SK-N-SH treated with all-trans-retinoic acid at 6 μM for 48 hours (cell line): ENCODE results near the gene MAEL.

Experiments used
- ATAC-seq: fragments of 200-7000 bp; cut with Tn5 transposase; 3 replicates; pipeline ENCODE4 v1.9.1; 2020; ENCODE audit warnings: mild to moderate bottlenecking, moderate library complexity
- ARNTL ChIP-seq: fragments of 450-650 bp; formaldehyde crosslinking; IDR thresholded peaks from 2 replicates; pipeline ENCODE4 v1.5.0; 2020; ENCODE audit warnings: low read depth, mild to moderate bottlenecking, moderate library complexity, borderline replicate concordance
- BACH2 ChIP-seq: fragments of 250-450 bp; sonication (Bioruptor Pico); IDR thresholded peaks from 2 replicates; pipeline ENCODE4 v1.9.0; 2021; ENCODE audit warnings: mild to moderate bottlenecking, borderline replicate concordance
- ESRRG ChIP-seq: fragments of 250-450 bp; sonication (Bioruptor Pico); IDR thresholded peaks from 2 replicates; pipeline ENCODE4 v1.6.1; 2021; ENCODE audit warnings: mild to moderate bottlenecking
- GLIS3 ChIP-seq: fragments of 250-450 bp; sonication (Bioruptor Pico); IDR thresholded peaks from 2 replicates; pipeline ENCODE4 v1.5.0; 2020; ENCODE audit warnings: mild to moderate bottlenecking, moderate library complexity
- ISL1 ChIP-seq: fragments of 250-450 bp; sonication (Bioruptor Pico); IDR thresholded peaks from 2 replicates; pipeline ENCODE4 v2.1.2; 2022; ENCODE audit warnings: mild to moderate bottlenecking, moderate library complexity
- OSR1 ChIP-seq: fragments of 250-450 bp; sonication (Bioruptor Pico); IDR thresholded peaks from 2 replicates; pipeline ENCODE4 v1.8.0; 2022; ENCODE audit warnings: moderate library complexity, mild to moderate bottlenecking, inconsistent platforms
- PPARA ChIP-seq: fragments of 250-450 bp; sonication (Bioruptor Pico); IDR thresholded peaks from 2 replicates; pipeline ENCODE4 v1.5.0; 2020; ENCODE audit warnings: mild to moderate bottlenecking, borderline replicate concordance
- RARB ChIP-seq: fragments of 250-450 bp; sonication (Bioruptor Pico); IDR thresholded peaks from 2 replicates; pipeline ENCODE4 v1.8.0; 2021; ENCODE audit warnings: mild to moderate bottlenecking, moderate library complexity
- SNAI2 ChIP-seq: fragments of 250-450 bp; sonication (Bioruptor Pico); IDR thresholded peaks from 2 replicates; pipeline ENCODE4 v1.5.0; 2020; ENCODE audit warnings: mild to moderate bottlenecking, moderate library complexity
- TCF4 ChIP-seq: fragments of 250-450 bp; sonication (Bioruptor Pico); IDR thresholded peaks from 2 replicates; pipeline ENCODE4 v1.8.0; 2021; ENCODE audit warnings: mild to moderate bottlenecking, moderate library complexity, borderline replicate concordance
- TOX ChIP-seq: fragments of 250-450 bp; sonication (Bioruptor Pico); IDR thresholded peaks from 2 replicates; pipeline ENCODE4 v1.8.0; 2021; ENCODE audit warnings: mild to moderate bottlenecking, moderate library complexity, borderline replicate concordance
- ZC3H10 ChIP-seq: fragments of 250-450 bp; sonication (Bioruptor Pico); IDR thresholded peaks from 2 replicates; pipeline ENCODE4 v1.5.1; 2021; ENCODE audit warnings: mild to moderate bottlenecking, moderate library complexity
- ZFP3 ChIP-seq: fragments of 250-450 bp; sonication (Bioruptor Pico); IDR thresholded peaks from 2 replicates; pipeline ENCODE4 v1.5.0; 2020; ENCODE audit warnings: mild to moderate bottlenecking, moderate library complexity
- ZFP30 ChIP-seq: fragments of 450-650 bp; formaldehyde crosslinking; IDR thresholded peaks from 2 replicates; pipeline ENCODE4 v1.5.0; 2022; ENCODE audit warnings: mild to moderate bottlenecking, moderate library complexity
- ZNF70 ChIP-seq: fragments of 450-650 bp; formaldehyde crosslinking; IDR thresholded peaks from 2 replicates; pipeline ENCODE4 v1.5.0; 2020; ENCODE audit warnings: mild to moderate bottlenecking, moderate library complexity
- ZNF8 ChIP-seq: fragments of 450-650 bp; formaldehyde crosslinking; IDR thresholded peaks from 2 replicates; pipeline ENCODE4 v1.5.0; 2020; ENCODE audit warnings: mild to moderate bottlenecking, moderate library complexity
- TF ChIP-seq, protein P1 (sequence below): fragments of 250-450 bp; sonication (Bioruptor Pico); IDR thresholded peaks from 2 replicates; pipeline ENCODE4 v1.5.1; 2021; ENCODE audit warnings: mild to moderate bottlenecking, moderate library complexity
- TF ChIP-seq, protein P2 (sequence below): fragments of 250-450 bp; sonication (Bioruptor Pico); IDR thresholded peaks from 2 replicates; pipeline ENCODE4 v1.8.0; 2020; ENCODE audit warnings: mild to moderate bottlenecking, moderate library complexity, borderline replicate concordance
- TF ChIP-seq, protein P3 (sequence below): fragments of 250-450 bp; sonication (Bioruptor Pico); IDR thresholded peaks from 2 replicates; pipeline ENCODE4 v1.8.0; 2021; ENCODE audit warnings: low read depth, mild to moderate bottlenecking, moderate library complexity, borderline replicate concordance

Gene MAEL

DNA sequence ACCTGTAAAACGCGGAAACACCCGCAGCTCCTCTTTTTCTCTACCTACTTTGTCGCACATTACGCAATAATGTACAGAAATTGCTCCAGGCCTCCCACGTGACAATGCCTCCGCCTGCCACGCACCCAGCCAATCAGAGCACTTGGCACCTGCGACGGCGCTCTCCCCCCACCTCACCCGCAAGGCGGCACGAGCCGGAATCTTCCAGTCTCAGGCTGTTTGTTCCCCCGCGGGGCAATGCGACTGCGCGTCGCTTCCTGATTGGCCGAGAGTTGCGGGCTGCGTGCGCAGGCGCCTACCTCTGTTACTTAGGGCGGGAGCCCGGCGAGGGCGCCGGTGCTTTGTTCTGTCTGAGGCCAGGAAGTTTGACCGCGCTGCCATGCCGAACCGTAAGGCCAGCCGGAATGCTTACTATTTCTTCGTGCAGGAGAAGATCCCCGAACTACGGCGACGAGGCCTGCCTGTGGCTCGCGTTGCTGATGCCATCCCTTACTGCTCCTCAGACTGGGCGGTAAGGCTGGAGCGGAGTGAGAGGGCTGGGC, at the start of gene MAEL:
Gene MAEL (plus strand): TSS at position 307 of the 542 bp plus-strand sequence. CDS start 73 bp downstream, at position 380.
- TF ChIP-seq BACH2 (no peak), ESRRG (no peak)
- TF ChIP-seq, protein P1, sequence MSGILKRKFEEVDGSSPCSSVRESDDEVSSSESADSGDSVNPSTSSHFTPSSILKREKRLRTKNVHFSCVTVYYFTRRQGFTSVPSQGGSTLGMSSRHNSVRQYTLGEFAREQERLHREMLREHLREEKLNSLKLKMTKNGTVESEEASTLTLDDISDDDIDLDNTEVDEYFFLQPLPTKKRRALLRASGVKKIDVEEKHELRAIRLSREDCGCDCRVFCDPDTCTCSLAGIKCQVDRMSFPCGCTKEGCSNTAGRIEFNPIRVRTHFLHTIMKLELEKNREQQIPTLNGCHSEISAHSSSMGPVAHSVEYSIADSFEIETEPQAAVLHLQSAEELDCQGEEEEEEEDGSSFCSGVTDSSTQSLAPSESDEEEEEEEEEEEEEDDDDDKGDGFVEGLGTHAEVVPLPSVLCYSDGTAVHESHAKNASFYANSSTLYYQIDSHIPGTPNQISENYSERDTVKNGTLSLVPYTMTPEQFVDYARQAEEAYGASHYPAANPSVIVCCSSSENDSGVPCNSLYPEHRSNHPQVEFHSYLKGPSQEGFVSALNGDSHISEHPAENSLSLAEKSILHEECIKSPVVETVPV (CRISPR knock-in tag): no peak
- ATAC-seq: no peak

DNA sequence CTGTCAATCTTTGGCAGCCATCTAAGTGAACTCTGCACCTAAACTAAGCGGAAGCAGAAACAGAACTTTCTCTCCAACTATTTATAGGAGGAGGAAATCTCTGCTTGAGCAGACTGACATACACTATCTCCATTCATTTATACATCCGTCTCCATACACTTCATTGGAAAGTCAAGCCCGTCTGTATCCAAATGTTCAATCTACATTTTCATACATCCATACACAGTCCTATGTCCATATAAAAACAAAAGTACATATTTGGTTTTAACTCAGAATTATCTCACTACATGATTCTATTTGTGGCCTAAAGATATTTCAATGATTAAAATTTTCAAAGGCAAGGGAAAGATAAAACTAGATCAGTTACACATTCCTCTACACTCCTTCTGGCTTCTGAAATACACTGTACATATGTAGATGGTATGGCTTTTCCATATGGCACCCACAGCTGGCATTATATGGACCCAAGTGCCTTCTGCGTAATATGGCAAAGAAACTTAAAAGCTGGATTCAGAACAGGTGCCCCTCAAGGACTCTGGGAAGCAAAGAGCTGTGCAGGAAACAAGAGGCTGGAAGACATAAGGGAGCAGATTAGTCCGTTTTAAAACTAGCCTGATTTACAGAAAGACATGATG, 49.2 kb upstream of the MAEL start:
- TF ChIP-seq TOX (CRISPR knock-in tag) (no peak), SNAI2 (CRISPR knock-in tag) (no peak), ZFP3 (no peak), GLIS3 (CRISPR knock-in tag) (no peak), ZNF8 (CRISPR knock-in tag) (no peak), ZFP30 (no peak), ZNF70 (CRISPR knock-in tag) (no peak), ARNTL (no peak), ISL1 (CRISPR knock-in tag) (no peak), BACH2 (no peak)
- TF ChIP-seq, protein P1 (CRISPR knock-in tag): no peak
- TF ChIP-seq, protein P2, sequence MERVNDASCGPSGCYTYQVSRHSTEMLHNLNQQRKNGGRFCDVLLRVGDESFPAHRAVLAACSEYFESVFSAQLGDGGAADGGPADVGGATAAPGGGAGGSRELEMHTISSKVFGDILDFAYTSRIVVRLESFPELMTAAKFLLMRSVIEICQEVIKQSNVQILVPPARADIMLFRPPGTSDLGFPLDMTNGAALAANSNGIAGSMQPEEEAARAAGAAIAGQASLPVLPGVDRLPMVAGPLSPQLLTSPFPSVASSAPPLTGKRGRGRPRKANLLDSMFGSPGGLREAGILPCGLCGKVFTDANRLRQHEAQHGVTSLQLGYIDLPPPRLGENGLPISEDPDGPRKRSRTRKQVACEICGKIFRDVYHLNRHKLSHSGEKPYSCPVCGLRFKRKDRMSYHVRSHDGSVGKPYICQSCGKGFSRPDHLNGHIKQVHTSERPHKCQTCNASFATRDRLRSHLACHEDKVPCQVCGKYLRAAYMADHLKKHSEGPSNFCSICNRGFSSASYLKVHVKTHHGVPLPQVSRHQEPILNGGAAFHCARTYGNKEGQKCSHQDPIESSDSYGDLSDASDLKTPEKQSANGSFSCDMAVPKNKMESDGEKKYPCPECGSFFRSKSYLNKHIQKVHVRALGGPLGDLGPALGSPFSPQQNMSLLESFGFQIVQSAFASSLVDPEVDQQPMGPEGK: no peak
- ATAC-seq: no peak

DNA sequence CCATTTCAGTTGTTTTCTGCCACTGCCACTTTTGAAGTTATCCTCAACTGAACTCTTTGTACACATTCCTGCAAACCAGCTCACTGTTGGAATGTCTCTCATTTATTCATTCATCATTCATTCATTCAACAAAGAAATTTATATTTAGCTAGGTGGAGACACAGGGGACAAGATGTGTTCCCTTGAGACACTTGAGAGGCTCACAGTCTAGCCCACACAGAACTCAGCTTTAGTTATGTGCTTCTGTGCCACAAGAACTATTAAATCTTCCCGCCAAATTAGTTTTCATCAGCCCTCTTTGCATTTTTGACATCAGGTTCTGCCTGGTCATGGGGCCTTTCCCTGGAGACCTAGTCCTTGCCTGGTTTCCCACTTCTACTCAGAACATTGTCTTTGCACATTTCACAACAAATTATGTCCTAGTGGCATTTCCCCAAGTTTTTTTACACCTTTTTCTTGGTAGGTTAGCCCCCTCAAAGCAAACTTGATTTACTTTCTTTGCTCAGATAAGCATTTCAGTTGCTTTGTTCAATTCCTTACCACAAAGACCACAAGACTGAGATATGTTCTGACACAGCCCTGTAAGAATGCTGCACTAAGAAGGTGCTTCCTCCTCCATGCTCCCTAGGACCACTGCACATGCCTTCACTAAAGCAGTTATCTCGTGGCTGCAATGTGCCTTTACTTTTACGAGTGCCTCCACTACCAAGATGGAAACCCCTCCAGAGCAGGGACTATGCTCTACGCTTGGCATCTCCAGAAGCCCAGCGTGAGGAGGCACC, 44.7 kb upstream of the MAEL start:
- TF ChIP-seq OSR1: no peak
- no peak for TF ChIP-seq TCF4 (CRISPR knock-in tag)
- TF ChIP-seq RARB: no peak
- TF ChIP-seq TOX (CRISPR knock-in tag): no peak
- no peak for TF ChIP-seq ESRRG
- TF ChIP-seq ZNF8 (CRISPR knock-in tag): no peak
- TF ChIP-seq PPARA (CRISPR knock-in tag): no peak
- TF ChIP-seq, all 23 proteins: peak for 0
- ATAC-seq: no peak

DNA sequence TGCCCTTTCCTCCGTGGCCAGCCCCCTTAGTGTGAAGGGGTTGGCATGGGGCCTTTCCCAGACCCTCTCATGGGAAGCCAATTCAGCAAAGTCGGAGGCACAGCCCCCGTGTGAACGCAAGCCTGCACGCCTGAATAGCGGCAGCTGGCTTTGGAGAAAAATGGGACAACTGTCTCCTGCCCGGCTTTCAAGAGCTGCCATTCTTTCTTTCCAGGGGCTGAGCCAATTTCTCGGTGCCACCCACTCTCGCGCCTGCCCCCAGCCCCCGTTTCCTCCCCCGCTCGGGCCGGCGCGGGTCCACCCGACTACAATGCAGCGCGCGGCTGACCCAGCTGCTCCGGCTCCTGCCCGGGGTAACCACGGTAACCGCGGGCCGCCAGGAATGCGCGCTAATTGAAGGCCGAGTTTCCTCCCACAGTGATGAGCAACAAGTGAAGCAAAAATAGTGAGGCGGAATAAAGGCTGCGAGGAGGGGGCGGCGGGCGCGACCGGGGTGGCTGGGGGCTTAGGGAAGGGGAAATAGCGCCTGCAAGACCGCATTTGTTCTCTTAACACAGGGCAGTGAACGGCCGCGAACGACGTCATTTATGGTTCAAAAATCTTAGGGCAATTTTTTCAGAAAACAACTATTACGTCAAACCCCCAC, 41.6 kb upstream of the MAEL start:
- peak; percentile 87 for ATAC-seq
- TF ChIP-seq, protein P1 (CRISPR knock-in tag): no peak
- TF ChIP-seq OSR1 (no peak), TCF4 (CRISPR knock-in tag) (no peak), BACH2 (no peak), PPARA (CRISPR knock-in tag) (no peak), ZFP3 (no peak), ZC3H10 (no peak), ZNF8 (CRISPR knock-in tag) (no peak), ZFP30 (no peak)
- TF ChIP-seq, protein P2: no peak
- TF ChIP-seq, protein P3, sequence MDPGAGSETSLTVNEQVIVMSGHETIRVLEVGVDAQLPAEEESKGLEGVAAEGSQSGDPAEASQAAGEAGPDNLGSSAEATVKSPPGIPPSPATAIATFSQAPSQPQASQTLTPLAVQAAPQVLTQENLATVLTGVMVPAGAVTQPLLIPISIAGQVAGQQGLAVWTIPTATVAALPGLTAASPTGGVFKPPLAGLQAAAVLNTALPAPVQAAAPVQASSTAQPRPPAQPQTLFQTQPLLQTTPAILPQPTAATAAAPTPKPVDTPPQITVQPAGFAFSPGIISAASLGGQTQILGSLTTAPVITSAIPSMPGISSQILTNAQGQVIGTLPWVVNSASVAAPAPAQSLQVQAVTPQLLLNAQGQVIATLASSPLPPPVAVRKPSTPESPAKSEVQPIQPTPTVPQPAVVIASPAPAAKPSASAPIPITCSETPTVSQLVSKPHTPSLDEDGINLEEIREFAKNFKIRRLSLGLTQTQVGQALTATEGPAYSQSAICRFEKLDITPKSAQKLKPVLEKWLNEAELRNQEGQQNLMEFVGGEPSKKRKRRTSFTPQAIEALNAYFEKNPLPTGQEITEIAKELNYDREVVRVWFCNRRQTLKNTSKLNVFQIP (CRISPR knock-in tag): no peak
- TF ChIP-seq, all 23 proteins: peak for 0
